ENCODE data around the gene COMMD3. TPM values are rescaled to one million over a fixed set of nuclear protein-coding genes. Genes with fewer than 3 reads are reported as not detected.

The COMMD3 gene
- total and polyA plus RNA-seq, 2 of the 8 experiments (the other 6 are each of a cell fraction or from before 2014, with no cell fraction given), result 2.3 to 2.7 TPM

- TF ChIP-seq HDAC2 (IDR thresholded peaks at IDR 0.05; ENCODE audit: borderline replicate concordance in 1 of 2, low read depth in 2 of 2, low read length in 2 of 2), result no peak
Measured at GRCh38 chr10:22321156-22321923, 5.2 kb downstream of the COMMD3 start (continued).

All from H1 (cell line).